Neural progenitor cell (in vitro differentiated cells): Measurements from ENCODE around the gene UFC1. TPM values are rescaled to one million over a fixed set of nuclear protein-coding genes. Genes with fewer than 3 reads are reported as not detected.
A peak's percentile ranks its signal among the peaks of the same experiment; 100 is the strongest.

Source experiments
- DNase-seq: peaks from one replicate; pipeline ENCODE4 v3.0.0-alpha.2; 2016; ENCODE audit warnings: low spot score
- H2AFZ ChIP-seq: fragments of 200-600 bp; sonication (generic); replicated peaks from 2 replicates; pipeline ENCODE4 v1.6.1; 2016; ENCODE audit warnings: antibody characterized with exemption
- H3F3A ChIP-seq: fragments of 200-600 bp; sonication (generic); 2 replicates; pipeline ENCODE4 v1.6.1; 2016; ENCODE audit warnings: antibody characterized with exemption, low read depth
- H3K27ac ChIP-seq: fragments of 200-600 bp; sonication (generic); 2 replicates; pipeline ENCODE4 v1.5.1; 2016; ENCODE audit warnings: mild to moderate bottlenecking
- H3K27me3 ChIP-seq: fragments of 200-600 bp; sonication (generic); 2 replicates; pipeline ENCODE4 v1.6.1; 2016; ENCODE audit warnings: mild to moderate bottlenecking, moderate library complexity
- H3K36me3 ChIP-seq: fragments of 200-600 bp; sonication (generic); 2 replicates; pipeline ENCODE4 v1.5.1; 2016
- H3K4me1 ChIP-seq: fragments of 200-600 bp; sonication (generic); 2 replicates; pipeline ENCODE4 v1.6.1; 2016; ENCODE audit warnings: mixed run types
- H3K4me2 ChIP-seq: fragments of 200-600 bp; sonication (generic); 2 replicates; pipeline ENCODE4 v1.6.1; 2016
- H3K4me3 ChIP-seq: fragments of 200-600 bp; sonication (generic); 2 replicates; pipeline ENCODE4 v1.5.1; 2016
- H3K79me2 ChIP-seq: fragments of 200-600 bp; sonication (generic); 2 replicates; pipeline ENCODE4 v1.6.1; 2016; ENCODE audit warnings: low read depth
- H3K9ac ChIP-seq: fragments of 200-600 bp; sonication (generic); 2 replicates; pipeline ENCODE4 v1.6.1; 2016
- H3K9me3 ChIP-seq: fragments of 200-600 bp; sonication (generic); 2 replicates; pipeline ENCODE4 v1.5.1; 2016; ENCODE audit warnings: low read depth
- H4K20me1 ChIP-seq: fragments of 200-600 bp; sonication (generic); 2 replicates; pipeline ENCODE4 v1.6.1; 2016; ENCODE audit warnings: low read depth
- H3K27ac Mint-ChIP-seq: 3 replicates; pipeline ENCODE4 v1.8.0; 2021; ENCODE audit warnings: mixed read lengths
- H3K27me3 Mint-ChIP-seq: 2 replicates; pipeline ENCODE4 v1.8.0; 2022; ENCODE audit warnings: low read depth, mild to moderate bottlenecking, inconsistent platforms, moderate library complexity, mixed read lengths; ENCODE audit not compliant: insufficient read depth
- H3K36me3 Mint-ChIP-seq: 3 replicates; pipeline ENCODE4 v1.8.0; 2021; ENCODE audit warnings: mixed read lengths
- H3K4me1 Mint-ChIP-seq: 3 replicates; pipeline ENCODE4 v1.8.0; 2021; ENCODE audit warnings: mixed read lengths
- H3K4me3 Mint-ChIP-seq: 3 replicates; pipeline ENCODE4 v1.8.0; 2021; ENCODE audit warnings: mild to moderate bottlenecking, moderate library complexity, mixed read lengths
- H3K9me3 Mint-ChIP-seq: 3 replicates; pipeline ENCODE4 v1.8.0; 2020; ENCODE audit warnings: mixed read lengths
- EZH2 ChIP-seq: fragments of 200-600 bp; sonication (generic); IDR thresholded peaks from 2 replicates; pipeline ENCODE4 v1.6.1; 2017; ENCODE audit warnings: antibody characterized with exemption, mild to moderate bottlenecking, moderate library complexity
- EZH2phosphoT487 ChIP-seq: fragments of 200-600 bp; sonication (generic); IDR thresholded peaks from 2 replicates; pipeline ENCODE4 v1.6.1; 2017; ENCODE audit warnings: antibody characterized with exemption
- total RNA-seq: library from RNA; depleted of rRNA; stranded (reverse); fragments of >200 nt; gene quantifications from 2 replicates; pipeline ENCODE4 v1.2.3, GENCODE V29; 2015; ENCODE audit warnings: low replicate concordance
- TF ChIP-seq, protein P1 (sequence below): fragments of 200-600 bp; sonication (generic); IDR thresholded peaks from 2 replicates; pipeline ENCODE4 v1.5.1; 2017; ENCODE audit warnings: antibody characterized with exemption, mild to moderate bottlenecking

UFC1 gene
- total RNA-seq, 1 donor from 2014 or later = 114 TPM

DNA sequence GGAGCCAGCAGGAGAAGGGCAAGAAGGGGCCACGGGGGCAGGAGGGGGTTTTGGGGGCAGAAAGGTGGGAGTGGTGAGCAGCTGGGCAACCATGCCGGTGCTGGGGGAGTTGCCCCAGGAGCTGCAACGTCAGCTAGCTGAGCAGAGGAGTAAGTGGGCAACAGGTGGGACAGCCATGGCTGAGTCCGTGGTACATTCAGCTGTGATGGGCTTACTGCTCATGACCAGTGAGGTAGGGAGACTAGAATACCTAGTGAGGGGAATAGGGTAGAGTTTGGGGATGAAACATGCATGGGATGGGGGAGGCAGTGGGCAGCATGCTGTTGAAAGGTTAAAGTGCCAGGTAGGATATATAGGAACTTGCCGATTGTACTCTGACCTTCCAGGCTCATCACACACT is 7.9 kb downstream of the UFC1 start:
- no peak overlapping the region for H3K9ac ChIP-seq
- no peaks in the 10 kb centered on the region for H3K9me3 ChIP-seq
- peaks cover 40% of the 10 kb centered on the region for H3K4me1 Mint-ChIP-seq
- no peak overlapping the region for H3K4me2 ChIP-seq
- DNase-seq = no peak
- no peaks in the 10 kb centered on the region for H3K27me3 ChIP-seq
- H4K20me1 ChIP-seq = no peaks in the 10 kb centered on the region
- H3K27ac Mint-ChIP-seq = no peak overlapping the region
- H3K4me3 ChIP-seq = no peak overlapping the region
- H3K36me3 ChIP-seq = no peaks in the 10 kb centered on the region
- H3K4me1 ChIP-seq = peaks cover 6% of the 10 kb centered on the region
- no peaks in the 10 kb centered on the region for H3K9me3 Mint-ChIP-seq
- H3K36me3 Mint-ChIP-seq = peaks cover 23% of the 10 kb centered on the region
- peaks cover 9% of the 10 kb centered on the region for H3K27me3 Mint-ChIP-seq
- H3K27ac ChIP-seq = no peak overlapping the region
- H2AFZ ChIP-seq = no peak overlapping the region
- TF ChIP-seq EZH2 = no peak
- TF ChIP-seq EZH2phosphoT487 = no peak
- peaks cover 11% of the 10 kb centered on the region for H3K79me2 ChIP-seq
- peak overlapping the region; percentile 50 for H3K4me3 Mint-ChIP-seq
- H3F3A ChIP-seq = peaks cover 36% of the 10 kb centered on the region

- no peak for DNase-seq
- Histone ChIP-seq H3K9me3 (no peaks in the 10 kb centered on the region), H3K36me3 (no peaks in the 10 kb centered on the region), H3K9ac (no peak overlapping the region), H3K79me2 (peaks cover 11% of the 10 kb centered on the region), H3K27ac (no peak overlapping the region), H2AFZ (no peak overlapping the region), H3F3A (peaks cover 40% of the 10 kb centered on the region), H3K27me3 (no peaks in the 10 kb centered on the region), H4K20me1 (no peaks in the 10 kb centered on the region), H3K4me1 (peaks cover 6% of the 10 kb centered on the region), H3K4me2 (no peak overlapping the region), H3K4me3 (no peak overlapping the region)
- no peak overlapping the region for H3K27ac Mint-ChIP-seq
- H3K36me3 Mint-ChIP-seq = peaks cover 23% of the 10 kb centered on the region
- peaks cover 43% of the 10 kb centered on the region for H3K4me1 Mint-ChIP-seq
- H3K27me3 Mint-ChIP-seq = peaks cover 9% of the 10 kb centered on the region
- H3K9me3 Mint-ChIP-seq = no peaks in the 10 kb centered on the region
- no peak for TF ChIP-seq EZH2phosphoT487
- no peak for TF ChIP-seq EZH2
- TF ChIP-seq, protein P1, sequence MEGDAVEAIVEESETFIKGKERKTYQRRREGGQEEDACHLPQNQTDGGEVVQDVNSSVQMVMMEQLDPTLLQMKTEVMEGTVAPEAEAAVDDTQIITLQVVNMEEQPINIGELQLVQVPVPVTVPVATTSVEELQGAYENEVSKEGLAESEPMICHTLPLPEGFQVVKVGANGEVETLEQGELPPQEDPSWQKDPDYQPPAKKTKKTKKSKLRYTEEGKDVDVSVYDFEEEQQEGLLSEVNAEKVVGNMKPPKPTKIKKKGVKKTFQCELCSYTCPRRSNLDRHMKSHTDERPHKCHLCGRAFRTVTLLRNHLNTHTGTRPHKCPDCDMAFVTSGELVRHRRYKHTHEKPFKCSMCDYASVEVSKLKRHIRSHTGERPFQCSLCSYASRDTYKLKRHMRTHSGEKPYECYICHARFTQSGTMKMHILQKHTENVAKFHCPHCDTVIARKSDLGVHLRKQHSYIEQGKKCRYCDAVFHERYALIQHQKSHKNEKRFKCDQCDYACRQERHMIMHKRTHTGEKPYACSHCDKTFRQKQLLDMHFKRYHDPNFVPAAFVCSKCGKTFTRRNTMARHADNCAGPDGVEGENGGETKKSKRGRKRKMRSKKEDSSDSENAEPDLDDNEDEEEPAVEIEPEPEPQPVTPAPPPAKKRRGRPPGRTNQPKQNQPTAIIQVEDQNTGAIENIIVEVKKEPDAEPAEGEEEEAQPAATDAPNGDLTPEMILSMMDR = no peak
- peak overlapping the region; percentile 50 for H3K4me3 Mint-ChIP-seq
These were observed 8.3 kb downstream of the UFC1 start for GRCh38 chr1:161162052-161162451.

GRCh38 chr1:161162806-161163205 is 9.0 kb downstream of the UFC1 start:
- TF ChIP-seq, protein P1 = no peak
- TF ChIP-seq EZH2phosphoT487 = no peak
- no peak for TF ChIP-seq EZH2
- Histone ChIP-seq H2AFZ (no peak overlapping the region), H3K4me3 (no peak overlapping the region), H3K4me1 (peaks cover 6% of the 10 kb centered on the region), H4K20me1 (no peaks in the 10 kb centered on the region), H3K36me3 (no peaks in the 10 kb centered on the region), H3K4me2 (no peak overlapping the region), H3F3A (peaks cover 43% of the 10 kb centered on the region), H3K27me3 (no peaks in the 10 kb centered on the region), H3K9me3 (no peaks in the 10 kb centered on the region), H3K9ac (peak overlapping the region; percentile 3), H3K27ac (no peak overlapping the region), H3K79me2 (peaks cover 11% of the 10 kb centered on the region)
- Mint-ChIP-seq H3K4me3 (no peak overlapping the region), H3K27ac (peak overlapping the region; percentile 3), H3K9me3 (no peaks in the 10 kb centered on the region), H3K4me1 (peaks cover 48% of the 10 kb centered on the region), H3K27me3 (peaks cover 9% of the 10 kb centered on the region), H3K36me3 (peaks cover 20% of the 10 kb centered on the region)
- no peak for DNase-seq

GRCh38 chr1:161163793-161164192 is 10.0 kb downstream of the UFC1 start:
- no peak overlapping the region for H3K9ac ChIP-seq
- Mint-ChIP-seq H3K9me3 (no peaks in the 10 kb centered on the region), H3K27ac (no peak overlapping the region), H3K36me3 (peaks cover 22% of the 10 kb centered on the region), H3K4me3 (no peak overlapping the region), H3K4me1 (peaks cover 47% of the 10 kb centered on the region), H3K27me3 (peaks cover 9% of the 10 kb centered on the region)
- H3K36me3 ChIP-seq = no peaks in the 10 kb centered on the region
- H3K4me3 ChIP-seq = no peak overlapping the region
- peaks cover 6% of the 10 kb centered on the region for H3K4me1 ChIP-seq
- TF ChIP-seq, protein P1 = no peak
- TF ChIP-seq EZH2 = no peak
- TF ChIP-seq EZH2phosphoT487 = no peak
- no peaks in the 10 kb centered on the region for H3K9me3 ChIP-seq
- no peaks in the 10 kb centered on the region for H4K20me1 ChIP-seq
- H3K4me2 ChIP-seq = no peak overlapping the region
- H2AFZ ChIP-seq = no peak overlapping the region
- no peak for DNase-seq
- H3K79me2 ChIP-seq = peaks cover 11% of the 10 kb centered on the region
- H3K27ac ChIP-seq = no peak overlapping the region
- no peaks in the 10 kb centered on the region for H3K27me3 ChIP-seq
- peaks cover 33% of the 10 kb centered on the region for H3F3A ChIP-seq
